OCI-LY7 (cell line): ENCODE data around the gene RAD51B.

Experiments used
- CTCF ChIP-seq: fragments of 200-600 bp; sonication (generic); conservative IDR thresholded peaks from 2 replicates; pipeline ENCODE4 v1.5.1; 2014; ENCODE audit warnings: mild to moderate bottlenecking, antibody characterized with exemption, low read length, moderate library complexity, mixed read lengths
- EZH2phosphoT487 ChIP-seq: fragments of 200-600 bp; sonication (generic); IDR thresholded peaks from 2 replicates; pipeline ENCODE4 v1.6.1; 2018; ENCODE audit warnings: low read depth, borderline replicate concordance, mild to moderate bottlenecking, mixed run types, antibody characterized with exemption, low read length, moderate library complexity, mixed read lengths

- TF ChIP-seq CTCF, result no peak
- TF ChIP-seq EZH2phosphoT487, result no peak
Measured at GRCh38 chr14:68325267-68325807, 505.8 kb downstream of the RAD51B start.
